Stimulated activated memory B cell treated with anti-CD40 and anti-IgM and Interleukin-4, amounts not matched to agents 10 μg/mL and 1 μg/mL and 100 μg/mL, for 72 hours (primary cell): Measurements from ENCODE around the gene SDR42E2.
A peak's percentile ranks its signal among the peaks of the same experiment; 100 is the strongest.
"Not testable (repeated sequence)": the region's sequence is repeated elsewhere in the genome, so short reads cannot be mapped to it uniquely, and the experiment has no call there.

Experiments
- ATAC-seq: fragments of 150-1000 bp; cut with Tn5 transposase; 2 replicates; pipeline ENCODE4 v1.10.0; 2021
- H3K27ac Mint-ChIP-seq: one replicate; pipeline ENCODE4 v1.8.0; 2022; ENCODE audit warnings: mild to moderate bottlenecking, mixed read lengths
- H3K27me3 Mint-ChIP-seq: one replicate; pipeline ENCODE4 v1.8.0; 2022; ENCODE audit warnings: mixed read lengths
- H3K36me3 Mint-ChIP-seq: one replicate; pipeline ENCODE4 v1.8.0; 2022; ENCODE audit warnings: mixed read lengths
- H3K4me1 Mint-ChIP-seq: one replicate; pipeline ENCODE4 v1.8.0; 2022; ENCODE audit warnings: mixed read lengths
- H3K4me3 Mint-ChIP-seq: one replicate; pipeline ENCODE4 v1.8.0; 2022; ENCODE audit warnings: mild to moderate bottlenecking, moderate library complexity, mixed read lengths
- H3K9me3 Mint-ChIP-seq: one replicate; pipeline ENCODE4 v1.8.0; 2022; ENCODE audit warnings: mixed read lengths

Gene SDR42E2

DNA sequence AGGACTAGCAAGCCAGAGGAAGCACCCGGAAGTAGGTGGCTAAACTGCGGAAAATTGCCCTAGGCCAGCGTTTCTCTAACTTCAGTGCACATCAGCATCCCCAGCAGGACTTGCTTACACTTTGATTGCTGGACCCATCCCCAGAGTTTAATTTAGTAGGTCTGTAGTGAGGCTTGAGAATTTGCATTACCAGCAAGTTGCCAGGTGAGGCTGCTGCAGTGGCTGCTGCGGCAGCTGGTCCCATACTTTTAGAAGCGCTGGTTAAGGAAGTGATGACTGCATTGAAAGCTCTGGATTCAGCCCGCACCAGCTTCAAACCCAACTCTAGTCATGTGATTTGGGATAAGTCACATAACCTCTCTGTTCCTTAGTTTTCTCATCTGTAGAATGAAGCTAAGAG lies 48.0 kb downstream of the SDR42E2 start:
- Mint-ChIP-seq H3K4me3 (no peak overlapping the region), H3K27me3 (no peaks in the 10 kb centered on the region), H3K9me3 (no peaks in the 10 kb centered on the region), H3K4me1 (peaks cover 70% of the 10 kb centered on the region), H3K36me3 (peaks cover 54% of the 10 kb centered on the region), H3K27ac (peak overlapping the region; percentile 23)
- ATAC-seq, result no peak

DNA sequence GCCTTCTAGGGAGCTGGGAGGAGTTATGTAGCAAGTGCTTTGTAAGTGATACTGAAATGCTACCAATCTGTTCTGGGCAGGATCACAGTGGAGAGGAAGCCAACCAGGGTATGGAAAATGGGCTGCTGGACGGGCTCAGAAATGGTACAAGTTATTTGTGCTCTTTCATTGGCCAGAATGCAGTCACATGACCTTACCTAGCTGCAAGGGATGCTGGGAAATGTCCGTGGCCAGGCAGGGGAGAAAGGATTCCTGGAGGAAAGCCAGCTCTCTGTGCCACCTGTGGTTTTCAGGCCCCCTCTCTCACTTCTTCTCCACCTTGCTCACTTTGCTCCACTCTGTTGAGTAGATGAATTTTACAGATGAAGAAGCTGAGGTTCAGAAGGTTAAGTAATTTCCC lies 48.5 kb downstream of the SDR42E2 start:
- H3K27me3 Mint-ChIP-seq, result no peaks in the 10 kb centered on the region
- ATAC-seq, result no peak
- H3K27ac Mint-ChIP-seq, result peak overlapping the region; percentile 23
- H3K9me3 Mint-ChIP-seq, result no peaks in the 10 kb centered on the region
- H3K4me3 Mint-ChIP-seq, result no peak overlapping the region
- H3K36me3 Mint-ChIP-seq, result peaks cover 54% of the 10 kb centered on the region
- H3K4me1 Mint-ChIP-seq, result peaks cover 65% of the 10 kb centered on the region

DNA sequence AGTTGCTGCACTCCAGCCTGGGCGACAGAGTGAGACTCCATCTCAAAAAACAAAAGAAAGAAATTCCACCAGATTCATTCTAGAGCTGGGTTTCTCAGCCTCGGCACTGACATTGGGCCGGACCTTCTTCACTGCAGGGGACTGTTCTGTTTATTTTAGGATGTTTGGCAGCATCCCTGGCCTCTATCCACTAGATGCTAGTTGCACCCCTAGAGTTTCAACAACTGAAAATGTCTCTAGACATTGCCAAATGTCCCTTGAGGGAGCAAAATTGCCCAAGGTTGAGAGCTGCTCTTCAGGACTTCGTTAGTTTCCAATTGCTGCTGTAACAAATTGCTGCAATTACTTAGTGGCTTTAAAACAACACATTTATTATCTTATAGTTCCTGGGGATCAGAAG lies 50.9 kb downstream of the SDR42E2 start:
- H3K4me3 Mint-ChIP-seq, result no peak overlapping the region
- no peaks in the 10 kb centered on the region for H3K27me3 Mint-ChIP-seq
- H3K9me3 Mint-ChIP-seq, result no peaks in the 10 kb centered on the region
- no peak for ATAC-seq
- peaks cover 62% of the 10 kb centered on the region for H3K36me3 Mint-ChIP-seq
- H3K27ac Mint-ChIP-seq, result no peak overlapping the region
- peaks cover 67% of the 10 kb centered on the region for H3K4me1 Mint-ChIP-seq

- Mint-ChIP-seq H3K27me3 (no peaks in the 10 kb centered on the region), H3K36me3 (peaks cover 64% of the 10 kb centered on the region), H3K4me1 (peaks cover 67% of the 10 kb centered on the region), H3K27ac (no peak overlapping the region), H3K4me3 (no peak overlapping the region), H3K9me3 (no peaks in the 10 kb centered on the region)
- ATAC-seq, result no peak
Measured at GRCh38 chr16:22213801-22214200, 51.5 kb downstream of the SDR42E2 start.

- no peaks in the 10 kb centered on the region for H3K9me3 Mint-ChIP-seq
- peaks cover 67% of the 10 kb centered on the region for H3K4me1 Mint-ChIP-seq
- ATAC-seq, result no peak
- no peaks in the 10 kb centered on the region for H3K27me3 Mint-ChIP-seq
- H3K27ac Mint-ChIP-seq, result no peak overlapping the region
- peaks cover 64% of the 10 kb centered on the region for H3K36me3 Mint-ChIP-seq
- H3K4me3 Mint-ChIP-seq, result no peak overlapping the region
Measured at GRCh38 chr16:22214402-22214801, 52.1 kb downstream of the SDR42E2 start.

GRCh38 chr16:22214889-22215288 lies 52.6 kb downstream of the SDR42E2 start:
- H3K9me3 Mint-ChIP-seq, result no peaks in the 10 kb centered on the region
- no peak overlapping the region for H3K4me3 Mint-ChIP-seq
- ATAC-seq, result no peak
- peaks cover 66% of the 10 kb centered on the region for H3K4me1 Mint-ChIP-seq
- H3K27me3 Mint-ChIP-seq, result no peaks in the 10 kb centered on the region
- H3K36me3 Mint-ChIP-seq, result peaks cover 62% of the 10 kb centered on the region
- no peak overlapping the region for H3K27ac Mint-ChIP-seq

GRCh38 chr16:22216191-22216831 lies 54.0 kb downstream of the SDR42E2 start:
- H3K36me3 Mint-ChIP-seq, result peaks cover 55% of the 10 kb centered on the region
- no peaks in the 10 kb centered on the region for H3K27me3 Mint-ChIP-seq
- no peak overlapping the region for H3K4me3 Mint-ChIP-seq
- no peaks in the 10 kb centered on the region for H3K9me3 Mint-ChIP-seq
- no peak for ATAC-seq
- H3K4me1 Mint-ChIP-seq, result peaks cover 57% of the 10 kb centered on the region
- H3K27ac Mint-ChIP-seq, result peak overlapping the region; percentile 65

GRCh38 chr16:22216832-22217225 lies 54.5 kb downstream of the SDR42E2 start:
- not testable (repeated sequence) for H3K4me3 Mint-ChIP-seq, H3K9me3 Mint-ChIP-seq, H3K27me3 Mint-ChIP-seq, ATAC-seq
- peaks cover 52% of the 10 kb centered on the region for H3K4me1 Mint-ChIP-seq
- H3K36me3 Mint-ChIP-seq, result peaks cover 50% of the 10 kb centered on the region
- peak overlapping the region; percentile 65 for H3K27ac Mint-ChIP-seq

DNA sequence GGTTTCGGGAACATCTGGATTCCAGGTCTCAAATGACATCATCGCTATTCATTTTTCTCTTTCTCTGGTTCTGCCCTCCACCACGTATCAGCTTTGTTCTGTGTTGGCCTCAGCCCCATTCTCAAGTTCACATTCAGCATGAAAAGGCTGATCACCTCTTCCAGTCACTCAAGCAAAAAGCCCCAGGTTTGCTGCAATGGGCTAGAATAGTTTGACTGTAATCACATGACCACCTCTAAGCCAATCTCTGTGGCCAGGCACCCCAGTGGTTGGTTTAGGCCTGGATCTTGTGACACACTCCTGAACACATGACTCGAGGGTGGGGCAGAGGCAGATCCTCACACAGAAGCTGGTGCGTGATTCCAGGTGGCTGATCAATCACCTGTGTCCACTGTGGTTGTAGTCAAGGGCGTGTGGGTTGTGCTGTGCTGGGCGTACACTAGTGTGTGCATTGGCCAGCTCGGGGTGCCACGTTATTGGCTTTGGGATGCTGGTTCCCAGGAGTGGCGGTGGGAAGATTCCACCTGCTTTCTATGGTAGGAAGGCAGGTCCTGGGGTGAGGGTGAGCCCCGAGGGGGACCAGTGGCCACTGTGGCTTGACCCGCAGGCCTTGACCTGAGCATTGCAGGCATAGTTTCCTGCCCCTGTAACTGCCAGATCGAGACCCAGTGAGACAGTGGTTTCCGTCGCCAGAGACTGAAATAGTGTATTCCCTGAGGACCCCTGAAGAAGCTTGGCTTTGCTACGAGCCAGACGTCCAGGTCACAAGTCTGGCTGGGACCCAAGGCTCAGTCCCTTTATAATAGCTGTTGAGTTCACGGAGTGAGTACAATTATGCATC lies 55.8 kb downstream of the SDR42E2 start:
- H3K36me3 Mint-ChIP-seq, result peaks cover 43% of the 10 kb centered on the region

GRCh38 chr16:22219389-22220068 lies 57.2 kb downstream of the SDR42E2 start:
- Mint-ChIP-seq H3K36me3 (peaks cover 34% of the 10 kb centered on the region), H3K9me3 (no peaks in the 10 kb centered on the region), H3K27me3 (no peaks in the 10 kb centered on the region), H3K27ac (peak overlapping the region; percentile 94), H3K4me1 (peaks cover 52% of the 10 kb centered on the region), H3K4me3 (no peak overlapping the region)
- ATAC-seq, result no peak

More for the DNA sequence above, 55.8 kb downstream of the SDR42E2 start:
- Mint-ChIP-seq H3K4me1 (peaks cover 52% of the 10 kb centered on the region), H3K9me3 (no peaks in the 10 kb centered on the region), H3K27ac (peak overlapping the region; percentile 94), H3K4me3 (peak overlapping the region; percentile 65), H3K27me3 (no peaks in the 10 kb centered on the region)
- ATAC-seq, result peak; percentile 95

- H3K4me3 Mint-ChIP-seq, result no peak overlapping the region
- peaks cover 34% of the 10 kb centered on the region for H3K36me3 Mint-ChIP-seq
- H3K27me3 Mint-ChIP-seq, result no peaks in the 10 kb centered on the region
- peak overlapping the region; percentile 94 for H3K27ac Mint-ChIP-seq
- peaks cover 50% of the 10 kb centered on the region for H3K4me1 Mint-ChIP-seq
- no peak for ATAC-seq
- no peaks in the 10 kb centered on the region for H3K9me3 Mint-ChIP-seq
Measured at GRCh38 chr16:22220069-22220440, 57.7 kb downstream of the SDR42E2 start.

DNA sequence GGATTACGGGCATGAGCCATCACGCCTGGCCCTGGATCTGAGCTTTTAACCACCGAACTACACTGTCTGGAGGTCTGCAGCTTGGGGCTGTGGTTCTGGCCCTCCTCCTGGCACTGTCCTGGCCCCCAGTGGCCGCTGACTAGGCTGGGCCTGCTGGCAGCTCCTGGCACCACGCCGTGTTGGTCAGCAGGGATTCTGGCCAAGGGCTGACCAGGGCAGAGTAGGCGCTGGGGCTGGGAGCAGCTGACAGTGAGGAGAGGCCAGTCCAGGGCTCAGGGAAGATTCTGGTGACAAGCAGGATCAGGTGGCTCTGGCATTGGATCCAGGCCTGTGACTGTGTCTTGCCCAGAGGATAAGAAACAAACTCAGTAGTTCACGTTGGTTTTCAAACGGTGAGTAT lies 58.4 kb downstream of the SDR42E2 start:
- peak overlapping the region; percentile 32 for H3K27ac Mint-ChIP-seq
- H3K4me1 Mint-ChIP-seq, result peaks cover 47% of the 10 kb centered on the region
- H3K4me3 Mint-ChIP-seq, result no peak overlapping the region
- H3K9me3 Mint-ChIP-seq, result no peaks in the 10 kb centered on the region
- ATAC-seq, result no peak
- H3K27me3 Mint-ChIP-seq, result no peaks in the 10 kb centered on the region
- H3K36me3 Mint-ChIP-seq, result peaks cover 34% of the 10 kb centered on the region

DNA sequence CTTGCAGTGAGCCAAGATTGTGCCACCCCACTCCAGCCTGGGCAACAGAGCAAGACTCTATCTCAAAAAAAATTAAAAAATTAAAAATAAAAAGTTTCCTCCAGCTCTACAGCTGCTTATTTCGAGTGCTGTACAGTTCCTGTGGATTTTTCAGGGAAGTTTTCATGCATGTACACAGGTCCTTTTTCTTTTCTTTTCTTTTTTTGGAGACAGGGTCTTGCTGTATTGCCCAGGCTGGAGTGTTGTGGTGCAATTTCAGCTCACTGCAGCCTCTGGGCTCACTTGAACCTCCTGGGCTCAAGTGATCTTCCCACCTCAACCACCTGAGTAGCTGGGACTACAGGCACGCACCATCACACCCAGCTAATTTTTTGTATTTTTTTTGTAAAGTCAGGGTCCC lies 59.7 kb downstream of the SDR42E2 start:
- no peak overlapping the region for H3K4me3 Mint-ChIP-seq
- H3K27me3 Mint-ChIP-seq, result no peaks in the 10 kb centered on the region
- no peaks in the 10 kb centered on the region for H3K9me3 Mint-ChIP-seq
- no peak overlapping the region for H3K27ac Mint-ChIP-seq
- H3K36me3 Mint-ChIP-seq, result peaks cover 33% of the 10 kb centered on the region
- H3K4me1 Mint-ChIP-seq, result peaks cover 39% of the 10 kb centered on the region
- ATAC-seq, result no peak

- Mint-ChIP-seq H3K4me1 (peaks cover 32% of the 10 kb centered on the region), H3K27me3 (no peaks in the 10 kb centered on the region), H3K9me3 (no peaks in the 10 kb centered on the region), H3K27ac (no peak overlapping the region), H3K36me3 (peaks cover 29% of the 10 kb centered on the region), H3K4me3 (no peak overlapping the region)
- no peak for ATAC-seq
Measured at GRCh38 chr16:22222998-22223397, 60.7 kb downstream of the SDR42E2 start.

DNA sequence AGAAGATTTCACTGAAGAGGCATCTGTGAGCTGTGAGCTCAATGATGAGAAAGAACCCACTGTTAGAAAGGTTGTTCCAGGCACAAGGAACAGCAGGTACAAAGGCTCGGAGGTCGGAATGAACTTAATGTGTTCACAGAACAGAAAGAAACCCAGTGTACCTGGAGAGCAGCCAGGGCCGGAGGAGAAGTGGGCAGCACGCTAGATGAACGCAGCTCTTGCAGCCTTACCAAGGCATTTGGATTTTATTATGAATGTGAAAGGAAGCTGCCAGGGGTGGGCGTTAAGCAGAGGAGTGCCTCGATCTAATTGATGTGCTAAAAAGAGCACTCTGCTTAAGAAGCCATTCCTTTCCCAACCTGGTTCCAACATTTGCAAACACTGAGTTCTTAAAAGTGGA lies 62.8 kb downstream of the SDR42E2 start:
- Mint-ChIP-seq H3K4me1 (peaks cover 17% of the 10 kb centered on the region), H3K27ac (no peak overlapping the region), H3K9me3 (no peaks in the 10 kb centered on the region), H3K27me3 (no peaks in the 10 kb centered on the region), H3K36me3 (peaks cover 39% of the 10 kb centered on the region), H3K4me3 (no peak overlapping the region)
- ATAC-seq, result no peak
